DOHH2 (cell line): ENCODE results near the gene CRELD2.
A peak's percentile ranks its signal among the peaks of the same experiment; 100 is the strongest.

ENCODE experiments used
- H3F3A ChIP-seq: fragments of 200-600 bp; sonication (generic), shearing (Covaris generic); 2 replicates; pipeline ENCODE4 v1.6.0; 2016; ENCODE audit warnings: antibody characterized with exemption, mild to moderate bottlenecking; ENCODE audit not compliant: control insufficient read depth, insufficient read depth
- H3K27ac ChIP-seq: fragments of 200-600 bp; sonication (generic); 2 replicates; pipeline ENCODE4 v1.5.1; 2014; ENCODE audit warnings: low read depth, mild to moderate bottlenecking, low read length, moderate library complexity
- H3K27me3 ChIP-seq: fragments of 200-600 bp; sonication (generic); 2 replicates; pipeline ENCODE4 v1.6.1; 2014; ENCODE audit warnings: mild to moderate bottlenecking, low read length, mixed read lengths; ENCODE audit not compliant: control insufficient read depth
- H3K36me3 ChIP-seq: fragments of 200-600 bp; sonication (generic); 2 replicates; pipeline ENCODE4 v1.6.1; 2014; ENCODE audit warnings: mild to moderate bottlenecking, low read length, moderate library complexity, mixed read lengths; ENCODE audit not compliant: control insufficient read depth
- H3K4me1 ChIP-seq: fragments of 200-600 bp; sonication (generic); 2 replicates; pipeline ENCODE4 v1.6.1; 2014; ENCODE audit warnings: mild to moderate bottlenecking, low read length, mixed read lengths; ENCODE audit not compliant: control insufficient read depth
- H3K4me2 ChIP-seq: fragments of 200-600 bp; sonication (generic); 2 replicates; pipeline ENCODE4 v1.6.0; 2014; ENCODE audit warnings: mild to moderate bottlenecking, low read length, moderate library complexity
- H3K4me3 ChIP-seq: fragments of 200-600 bp; sonication (generic); 2 replicates; pipeline ENCODE4 v1.5.1; 2014; ENCODE audit warnings: mild to moderate bottlenecking, low read length, mixed read lengths
- H3K79me2 ChIP-seq: fragments of 200-600 bp; sonication (generic); 2 replicates; pipeline ENCODE4 v1.6.1; 2014; ENCODE audit warnings: mild to moderate bottlenecking, low read length, mixed read lengths; ENCODE audit not compliant: control insufficient read depth
- H3K9me2 ChIP-seq: fragments of 200-600 bp; sonication (generic); replicated peaks from 2 replicates; pipeline ENCODE4 v1.6.1; 2014; ENCODE audit warnings: mild to moderate bottlenecking, low read length, mixed read lengths; ENCODE audit not compliant: control insufficient read depth
- H3K9me3 ChIP-seq: fragments of 200-600 bp; sonication (generic); 2 replicates; pipeline ENCODE4 v1.6.1; 2014; ENCODE audit warnings: antibody characterized with exemption, low read length, mixed read lengths; ENCODE audit not compliant: control insufficient read depth, insufficient read depth
- H4K20me1 ChIP-seq: fragments of 200-600 bp; sonication (generic); 2 replicates; pipeline ENCODE4 v1.6.0; 2014; ENCODE audit warnings: low read depth, mild to moderate bottlenecking, antibody characterized with exemption, low read length, moderate library complexity; ENCODE audit not compliant: control insufficient read depth, insufficient read depth
- CTCF ChIP-seq: fragments of 200-600 bp; sonication (generic); IDR thresholded peaks from one replicate; pipeline ENCODE4 v1.5.1; 2014; ENCODE audit warnings: antibody characterized with exemption, mild to moderate bottlenecking, low read depth, low read length; ENCODE audit not compliant: poor library complexity, severe bottlenecking
- EZH2phosphoT487 ChIP-seq: fragments of 200-600 bp; sonication (generic); IDR thresholded peaks from 2 replicates; pipeline ENCODE4 v1.6.1; 2017; ENCODE audit warnings: borderline replicate concordance, mild to moderate bottlenecking, antibody characterized with exemption, low read length, moderate library complexity, mixed read lengths

CRELD2 gene

GRCh38 chr22:49926916-49927315 is 8.5 kb downstream of the CRELD2 start:
- Histone ChIP-seq H3K27ac (peak overlapping the region; percentile 18; the same call in 1 of the 2 replicates), H3K4me1 (peaks cover 83% of the 10 kb centered on the region), H3K36me3 (peaks cover 42% of the 10 kb centered on the region), H3F3A (peaks cover 48% of the 10 kb centered on the region), H3K4me3 (no peak overlapping the region), H4K20me1 (no peaks in the 10 kb centered on the region), H3K9me3 (no peaks in the 10 kb centered on the region), H3K27me3 (no peaks in the 10 kb centered on the region), H3K4me2 (no peak overlapping the region), H3K9me2 (no peaks in the 10 kb centered on the region), H3K79me2 (peaks cover 15% of the 10 kb centered on the region)
- TF ChIP-seq EZH2phosphoT487 (no peak), CTCF (no peak)

- no peaks in the 10 kb centered on the region for H3K9me3 ChIP-seq
- no peaks in the 10 kb centered on the region for H4K20me1 ChIP-seq
- H3K27me3 ChIP-seq, result no peaks in the 10 kb centered on the region
- H3K27ac ChIP-seq, result no peak overlapping the region
- H3K4me2 ChIP-seq, result no peak overlapping the region
- peaks cover 49% of the 10 kb centered on the region for H3F3A ChIP-seq
- H3K79me2 ChIP-seq, result peaks cover 10% of the 10 kb centered on the region
- no peak for TF ChIP-seq CTCF
- TF ChIP-seq EZH2phosphoT487, result no peak
- no peaks in the 10 kb centered on the region for H3K9me2 ChIP-seq
- H3K36me3 ChIP-seq, result peaks cover 36% of the 10 kb centered on the region
- H3K4me1 ChIP-seq, result peaks cover 83% of the 10 kb centered on the region
- no peak overlapping the region for H3K4me3 ChIP-seq
Observed at GRCh38 chr22:49927483-49928184, 9.2 kb downstream of the CRELD2 start.

- Histone ChIP-seq H3K79me2 (peaks cover 7% of the 10 kb centered on the region), H3K4me2 (0 out of 2 replicates have a peak overlapping the region, but pooled peaks have one; percentile 3), H3K9me2 (no peaks in the 10 kb centered on the region), H3K9me3 (no peaks in the 10 kb centered on the region), H3K36me3 (peaks cover 33% of the 10 kb centered on the region), H3K4me1 (peaks cover 84% of the 10 kb centered on the region), H3F3A (peaks cover 51% of the 10 kb centered on the region), H3K4me3 (no peak overlapping the region), H3K27ac (no peak overlapping the region), H4K20me1 (no peaks in the 10 kb centered on the region), H3K27me3 (no peaks in the 10 kb centered on the region)
- TF ChIP-seq CTCF (no peak), EZH2phosphoT487 (no peak)
Observed at GRCh38 chr22:49928185-49928495, 9.7 kb downstream of the CRELD2 start.
